Gastroesophageal sphincter (tissue), 4 donors: ENCODE results near the gene NOD2. TPM values are rescaled to one million over a fixed set of nuclear protein-coding genes. Genes with fewer than 3 reads are reported as not detected.

Experiments used
- ATAC-seq: fragments of 150-250 bp; one replicate; pipeline ENCODE4 v1.9.1; 2016; ENCODE audit warnings: mild to moderate bottlenecking, moderate library complexity
- H3K27ac ChIP-seq, 4 donors: fragments of 200-600 bp; sonication (generic) in 3 of 4; 1 replicate in 3 of 4; 2 replicates in 1 of 4; pipeline ENCODE4 v1.5.1; 2016 to 2019
- H3K27me3 ChIP-seq: fragments of 200-600 bp; sonication (generic); one replicate; pipeline ENCODE4 v1.5.1; 2019
- H3K36me3 ChIP-seq, 2 donors: fragments of 200-600 bp; sonication (generic); one replicate each; pipeline ENCODE4 v1.5.1; 2019; ENCODE audit warnings: control low read depth in 1 of 2
- H3K4me1 ChIP-seq, 3 donors: fragments of 200-600 bp; sonication (generic); 1 replicate in 2 of 3; 2 replicates in 1 of 3; pipeline ENCODE4 v1.5.1; 2016 to 2019; ENCODE audit warnings: control low read depth in 2 of 3
- H3K4me3 ChIP-seq, 2 donors: fragments of 200-600 bp; sonication (generic); one replicate each; pipeline ENCODE4 v1.5.1; 2019; ENCODE audit warnings: mild to moderate bottlenecking in 1 of 2, moderate library complexity in 1 of 2
- H3K9me3 ChIP-seq, 3 donors: fragments of 200-600 bp; sonication (generic); one replicate each; pipeline ENCODE4 v1.5.1; 2017 to 2019; ENCODE audit warnings: control low read depth in 2 of 3
- CTCF ChIP-seq, 4 experiments: fragments of 200-600 bp in 2 of 4; fragments of 450-650 bp in 2 of 4; sonication (generic) in 1 of 4; IDR thresholded peaks; one replicate each; pipeline ENCODE4 v1.5.1; 2017 to 2019; ENCODE audit warnings: antibody characterized with exemption in 4 of 4, mild to moderate bottlenecking in 2 of 4, moderate library complexity in 2 of 4
- EP300 ChIP-seq: sonication (generic); formaldehyde crosslinking; IDR thresholded peaks from one replicate; pipeline ENCODE4 v1.6.1; 2017; ENCODE audit warnings: antibody characterized with exemption, mild to moderate bottlenecking
- POLR2A ChIP-seq, 2 donors: fragments of 450-650 bp; IDR thresholded peaks; one replicate each; pipeline ENCODE4 v1.6.1; 2017; ENCODE audit warnings: antibody characterized with exemption in 2 of 2, mild to moderate bottlenecking in 2 of 2, moderate library complexity in 1 of 2
- POLR2AphosphoS5 ChIP-seq: sonication (generic); formaldehyde crosslinking; IDR thresholded peaks from one replicate; pipeline ENCODE4 v1.6.1; 2017; ENCODE audit warnings: antibody characterized with exemption
- WGBS, 2 donors: methylation state at CpG; one replicate each; pipeline ENCODE4 v1.1.5; 2018; ENCODE audit warnings: low coverage in 1 of 2; 5-methylcytosine and 5-hydroxymethylcytosine counted together
- total RNA-seq, 4 donors: library from RNA; depleted of rRNA; stranded (reverse); fragments of >200 nt; gene quantifications; one replicate each; pipeline ENCODE4 v1.1.0, GENCODE V29; 2016

The NOD2 gene
- total RNA-seq, 4 donors from 2014 or later, result 0.82 to 5.9 (median 3.5) TPM

- peak overlapping the region in 2 of 4 donors; percentile 15 to 25 for H3K27ac ChIP-seq
- H3K4me1 ChIP-seq, result peaks cover 0 to 86% (median 15%) of the 10 kb centered on the region in 3 donors
These were observed 54.0 kb downstream of the NOD2 start for GRCh38 chr16:50747207-50747956.

GRCh38 chr16:50751528-50751927, 58.1 kb downstream of the NOD2 start:
- Histone ChIP-seq H3K27me3 (no peaks in the 10 kb centered on the region), H3K36me3 (peaks cover 2 to 48% of the 10 kb centered on the region in 2 donors), H3K4me3 (no peak overlapping the region), H3K4me1 (peaks cover 0 to 45% (median 0%) of the 10 kb centered on the region in 3 donors), H3K9me3 (no peaks in the 10 kb centered on the region), H3K27ac (no peak overlapping the region)
- no peak for TF ChIP-seq POLR2A (IDR thresholded peaks at IDR 0.05)
- no peak for TF ChIP-seq EP300
- no peak for TF ChIP-seq POLR2AphosphoS5
- TF ChIP-seq CTCF (IDR thresholded peaks at IDR 0.05), result no peak
- ATAC-seq, result no peak
- 67 to 77% methylated on average over 5 of the region's 6 CpGs for WGBS, 2 donors

More at GRCh38 chr16:50747207-50747956, 54.0 kb downstream of the NOD2 start:
- TF ChIP-seq CTCF (IDR thresholded peaks at IDR 0.05), result peak in 3 of 4 experiments; percentile 12 to 38 (median 30)
- TF ChIP-seq POLR2AphosphoS5, result no peak
- peaks cover 0 to 19% of the 10 kb centered on the region in 2 donors for H3K36me3 ChIP-seq
- H3K4me3 ChIP-seq, result no peak overlapping the region
- WGBS, 2 donors, result 54 to 63% methylated on average over 7 of the region's 7 CpGs
- no peak for ATAC-seq
- H3K9me3 ChIP-seq, result no peaks in the 10 kb centered on the region
- no peaks in the 10 kb centered on the region for H3K27me3 ChIP-seq

GRCh38 chr16:50752471-50753235, 59.2 kb downstream of the NOD2 start:
- peaks cover 0 to 37% (median 0%) of the 10 kb centered on the region in 3 donors for H3K4me1 ChIP-seq
- 72 to 93% methylated on average over 3 to 4 of the region's 4 CpGs for WGBS, 2 donors
- no peak for ATAC-seq
- no peaks in the 10 kb centered on the region for H3K9me3 ChIP-seq
- TF ChIP-seq POLR2A (IDR thresholded peaks at IDR 0.05), result no peak
- TF ChIP-seq CTCF (IDR thresholded peaks at IDR 0.05), result no peak
- no peak for TF ChIP-seq EP300
- H3K36me3 ChIP-seq, result peaks cover 2 to 58% of the 10 kb centered on the region in 2 donors
- no peak overlapping the region for H3K27ac ChIP-seq
- H3K4me3 ChIP-seq, result no peak overlapping the region
- no peaks in the 10 kb centered on the region for H3K27me3 ChIP-seq

GRCh38 chr16:50756473-50756872, 63.1 kb downstream of the NOD2 start:
- Histone ChIP-seq H3K4me3 (no peak overlapping the region), H3K27me3 (no peaks in the 10 kb centered on the region), H3K9me3 (no peaks in the 10 kb centered on the region), H3K27ac (no peak overlapping the region), H3K4me1 (peaks cover 0 to 2% (median 0%) of the 10 kb centered on the region in 3 donors), H3K36me3 (peaks cover 2 to 54% of the 10 kb centered on the region in 2 donors)
- TF ChIP-seq EP300 (no peak), POLR2AphosphoS5 (no peak), POLR2A (IDR thresholded peaks at IDR 0.05) (no peak), CTCF (IDR thresholded peaks at IDR 0.05) (no peak)
- ATAC-seq, result no peak
- 73 to 81% methylated on average over 3 of the region's 3 CpGs for WGBS, 2 donors
